Vagina (tissue), 2 donors: Measurements from ENCODE around the gene ZBTB7C. TPM values are rescaled to one million over a fixed set of nuclear protein-coding genes. Genes with fewer than 3 reads are reported as not detected.

Experiments
- DNase-seq, 2 donors: peaks; one replicate each; pipeline ENCODE4 v3.0.0-alpha.2; 2017; ENCODE audit errors: extremely low spot score in 2 of 2
- H3K27ac ChIP-seq: fragments of 200-600 bp; sonication (generic); one replicate; pipeline ENCODE4 v1.5.1; 2019
- H3K27me3 ChIP-seq: fragments of 200-600 bp; sonication (generic); one replicate; pipeline ENCODE4 v1.5.1; 2019
- H3K36me3 ChIP-seq, 2 donors: fragments of 200-600 bp; sonication (generic); one replicate each; pipeline ENCODE4 v1.5.1; 2017 to 2019
- H3K4me1 ChIP-seq: fragments of 200-600 bp; sonication (generic); one replicate; pipeline ENCODE4 v1.5.1; 2019
- H3K4me3 ChIP-seq, 2 donors: fragments of 200-600 bp; sonication (generic); 1 replicate in 1 of 2; 2 replicates in 1 of 2; pipeline ENCODE4 v1.5.1; 2016 to 2019
- H3K9me3 ChIP-seq: fragments of 200-600 bp; sonication (generic); one replicate; pipeline ENCODE4 v1.5.1; 2019
- POLR2A ChIP-seq, 2 donors: fragments of 450-650 bp; IDR thresholded peaks; one replicate each; pipeline ENCODE4 v1.6.1; 2017; ENCODE audit warnings: antibody characterized with exemption in 2 of 2, mild to moderate bottlenecking in 2 of 2, moderate library complexity in 2 of 2
- POLR2AphosphoS5 ChIP-seq, 2 donors: sonication (generic); formaldehyde crosslinking; IDR thresholded peaks; one replicate each; pipeline ENCODE4 v1.9.0; 2017; ENCODE audit warnings: antibody characterized with exemption in 2 of 2, mild to moderate bottlenecking in 2 of 2, low read depth in 1 of 2; ENCODE audit not compliant: insufficient read depth in 1 of 2
- intact Hi-C: fragments of 100-400 bp; cut with DNase I; formaldehyde crosslinking; loops from one replicate; pipeline ENCODE4 v1.15.1; 2023
- total RNA-seq: library from RNA; depleted of rRNA; stranded (reverse); fragments of >200 nt; gene quantifications from one replicate; pipeline ENCODE4 v1.2.3, GENCODE V29; 2016
- TF ChIP-seq, protein P1 (sequence below), 3 experiments: fragments of 450-650 bp in 2 of 3; fragments of 200-600 bp in 1 of 3; sonication (generic) in 1 of 3; IDR thresholded peaks; one replicate each; pipeline ENCODE4 v1.5.1; 2017 to 2019; ENCODE audit warnings: antibody characterized with exemption in 3 of 3, mild to moderate bottlenecking in 2 of 3, moderate library complexity in 2 of 3

The ZBTB7C gene
- total RNA-seq, 1 donor from 2014 or later, result 40.5 TPM

DNA sequence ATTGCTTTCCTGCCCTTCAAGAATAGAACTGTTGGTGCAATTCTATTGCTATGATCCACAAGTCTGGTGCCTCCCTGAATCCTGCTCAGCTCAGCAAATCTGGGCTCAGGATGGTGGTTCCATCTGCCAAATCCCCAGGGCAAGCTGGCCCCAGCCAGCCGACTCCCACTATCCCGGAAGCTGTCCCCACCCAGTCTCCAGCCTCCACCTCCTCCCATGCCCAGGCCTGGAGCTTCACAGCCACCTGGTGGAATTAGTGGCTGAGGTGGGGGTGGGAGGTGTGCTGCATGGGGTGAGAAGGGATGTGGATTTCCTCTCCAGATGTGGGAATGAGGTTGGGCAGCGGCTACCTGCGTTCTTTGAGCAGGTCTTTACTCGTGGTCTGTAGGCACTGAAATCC is 359.4 kb downstream of the ZBTB7C start:
- Histone ChIP-seq H3K27ac (peak overlapping the region; percentile 5), H3K9me3 (no peaks in the 10 kb centered on the region), H3K36me3 (no peaks in the 10 kb centered on the region), H3K27me3 (no peaks in the 10 kb centered on the region), H3K4me3 (no peak overlapping the region), H3K4me1 (peaks cover 51% of the 10 kb centered on the region)
- TF ChIP-seq POLR2A (IDR thresholded peaks at IDR 0.05) (no peak), POLR2AphosphoS5 (IDR thresholded peaks at IDR 0.05; ENCODE audit: insufficient read depth in 1 of 2, low read depth in 1 of 2) (no peak)
- TF ChIP-seq, protein P1, sequence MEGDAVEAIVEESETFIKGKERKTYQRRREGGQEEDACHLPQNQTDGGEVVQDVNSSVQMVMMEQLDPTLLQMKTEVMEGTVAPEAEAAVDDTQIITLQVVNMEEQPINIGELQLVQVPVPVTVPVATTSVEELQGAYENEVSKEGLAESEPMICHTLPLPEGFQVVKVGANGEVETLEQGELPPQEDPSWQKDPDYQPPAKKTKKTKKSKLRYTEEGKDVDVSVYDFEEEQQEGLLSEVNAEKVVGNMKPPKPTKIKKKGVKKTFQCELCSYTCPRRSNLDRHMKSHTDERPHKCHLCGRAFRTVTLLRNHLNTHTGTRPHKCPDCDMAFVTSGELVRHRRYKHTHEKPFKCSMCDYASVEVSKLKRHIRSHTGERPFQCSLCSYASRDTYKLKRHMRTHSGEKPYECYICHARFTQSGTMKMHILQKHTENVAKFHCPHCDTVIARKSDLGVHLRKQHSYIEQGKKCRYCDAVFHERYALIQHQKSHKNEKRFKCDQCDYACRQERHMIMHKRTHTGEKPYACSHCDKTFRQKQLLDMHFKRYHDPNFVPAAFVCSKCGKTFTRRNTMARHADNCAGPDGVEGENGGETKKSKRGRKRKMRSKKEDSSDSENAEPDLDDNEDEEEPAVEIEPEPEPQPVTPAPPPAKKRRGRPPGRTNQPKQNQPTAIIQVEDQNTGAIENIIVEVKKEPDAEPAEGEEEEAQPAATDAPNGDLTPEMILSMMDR (IDR thresholded peaks at IDR 0.05), result no peak
- intact Hi-C loops, result no loop called here
- DNase-seq, result no peak

DNA sequence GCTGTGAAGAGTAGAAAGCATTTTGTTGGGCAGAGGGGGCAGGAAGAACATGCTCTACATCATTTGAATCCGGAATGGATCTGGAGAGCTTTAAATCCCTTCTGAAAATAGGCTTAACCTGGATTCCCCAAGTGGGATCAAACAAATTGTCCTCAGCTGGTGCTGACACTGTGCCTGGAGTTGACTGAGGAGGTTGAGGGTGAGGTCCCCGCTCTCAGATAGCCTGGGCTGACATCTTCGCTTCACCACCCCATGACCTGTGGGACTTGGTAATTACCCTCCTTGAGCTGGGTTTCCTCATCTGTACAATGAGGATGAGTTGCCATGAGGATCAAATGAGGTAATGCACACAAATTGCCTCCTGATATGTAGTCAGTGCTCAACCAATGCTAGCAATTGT is 360.9 kb downstream of the ZBTB7C start:
- H3K27ac ChIP-seq, result no peak overlapping the region
- no peak for DNase-seq
- H3K4me1 ChIP-seq, result peaks cover 38% of the 10 kb centered on the region
- H3K36me3 ChIP-seq, result no peaks in the 10 kb centered on the region
- no peaks in the 10 kb centered on the region for H3K27me3 ChIP-seq
- H3K9me3 ChIP-seq, result no peaks in the 10 kb centered on the region
- TF ChIP-seq POLR2AphosphoS5 (IDR thresholded peaks at IDR 0.05; ENCODE audit: insufficient read depth in 1 of 2, low read depth in 1 of 2), result no peak
- H3K4me3 ChIP-seq, result no peak overlapping the region
- intact Hi-C loops, result no loop called here

DNA sequence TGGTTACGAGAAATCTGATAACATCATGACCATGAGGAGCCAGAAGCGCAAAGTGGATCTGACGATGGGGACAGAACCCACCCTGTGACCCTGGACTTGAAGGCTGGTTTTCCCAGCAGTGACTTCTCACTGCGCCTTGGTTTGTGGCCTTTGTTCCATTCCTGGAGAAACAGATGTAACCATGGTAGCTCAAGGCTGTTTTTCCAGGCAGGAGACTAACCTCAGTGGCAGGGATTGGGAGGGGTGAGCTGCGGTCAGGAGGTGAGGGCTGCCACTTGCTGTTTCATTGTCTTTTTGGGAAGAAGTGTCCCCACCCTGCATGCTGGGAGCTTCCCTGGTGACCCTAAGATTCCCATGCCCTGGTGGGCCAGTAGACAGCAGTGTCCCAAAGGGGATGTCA is 362.3 kb downstream of the ZBTB7C start:
- TF ChIP-seq, protein P1 (IDR thresholded peaks at IDR 0.05), result no peak
- TF ChIP-seq POLR2A (IDR thresholded peaks at IDR 0.05) (no peak), POLR2AphosphoS5 (IDR thresholded peaks at IDR 0.05; ENCODE audit: insufficient read depth in 1 of 2, low read depth in 1 of 2) (no peak)
- Histone ChIP-seq H3K27ac (no peak overlapping the region), H3K4me1 (peaks cover 24% of the 10 kb centered on the region), H3K4me3 (no peak overlapping the region), H3K9me3 (no peaks in the 10 kb centered on the region), H3K36me3 (no peaks in the 10 kb centered on the region), H3K27me3 (no peaks in the 10 kb centered on the region)
- no peak for DNase-seq
- intact Hi-C loops, result no loop called here

DNA sequence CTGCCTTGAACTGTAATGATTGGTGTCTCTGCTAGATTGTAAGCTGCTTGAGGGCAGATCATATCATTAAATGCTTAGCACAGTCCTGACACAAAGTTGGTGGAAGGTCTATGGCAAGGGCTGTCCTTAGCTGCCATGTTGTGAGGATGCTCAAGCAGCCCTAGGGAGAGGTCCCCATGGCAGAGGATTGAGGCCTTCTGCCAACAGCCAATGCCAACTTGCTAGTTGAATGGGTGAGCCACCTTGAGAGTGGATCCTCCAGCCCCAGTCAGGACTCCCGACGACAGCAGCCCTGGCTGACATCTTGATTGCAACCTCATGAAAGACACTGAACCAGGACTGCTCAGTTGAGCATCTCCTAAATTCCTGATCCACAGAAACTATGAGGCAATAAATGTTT is 363.4 kb downstream of the ZBTB7C start:
- Histone ChIP-seq H3K27ac (no peak overlapping the region), H3K4me3 (no peak overlapping the region), H3K27me3 (no peaks in the 10 kb centered on the region), H3K4me1 (peaks cover 16% of the 10 kb centered on the region), H3K9me3 (no peaks in the 10 kb centered on the region), H3K36me3 (peaks cover 0 to 3% of the 10 kb centered on the region in 2 donors)
- TF ChIP-seq POLR2AphosphoS5 (IDR thresholded peaks at IDR 0.05; ENCODE audit: insufficient read depth in 1 of 2, low read depth in 1 of 2) (no peak), POLR2A (IDR thresholded peaks at IDR 0.05) (no peak)
- TF ChIP-seq, protein P1 (IDR thresholded peaks at IDR 0.05), result no peak
- intact Hi-C loops, result no loop called here
- DNase-seq, result no peak

DNA sequence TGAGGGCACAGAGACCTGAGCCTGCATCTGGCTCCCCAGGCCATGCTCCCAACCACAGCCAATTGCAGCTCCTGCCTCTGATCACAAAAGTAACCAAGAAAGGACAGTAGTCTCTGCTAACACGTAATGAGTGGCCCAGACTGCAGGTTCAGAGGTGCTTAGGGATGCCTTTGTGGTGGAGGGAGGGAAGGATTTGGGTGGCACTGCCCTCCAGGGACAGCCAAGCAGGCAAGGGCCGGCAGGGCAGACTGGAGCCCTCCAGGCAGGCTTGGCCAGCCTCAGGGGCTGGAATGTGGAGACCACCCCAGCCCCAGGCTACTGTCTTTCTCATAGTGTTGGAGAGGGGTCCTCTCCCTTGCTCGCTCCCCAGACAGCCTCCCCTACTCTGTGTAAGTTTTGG is 364.2 kb downstream of the ZBTB7C start:
- intact Hi-C loops, result no loop called here
- no peak for DNase-seq
- Histone ChIP-seq H3K27me3 (no peaks in the 10 kb centered on the region), H3K4me3 (no peak overlapping the region), H3K36me3 (peaks cover 0 to 10% of the 10 kb centered on the region in 2 donors), H3K9me3 (no peaks in the 10 kb centered on the region), H3K4me1 (peaks cover 11% of the 10 kb centered on the region), H3K27ac (no peak overlapping the region)
- TF ChIP-seq, protein P1 (IDR thresholded peaks at IDR 0.05), result no peak
- TF ChIP-seq POLR2AphosphoS5 (IDR thresholded peaks at IDR 0.05; ENCODE audit: insufficient read depth in 1 of 2, low read depth in 1 of 2), result no peak
- no peak for TF ChIP-seq POLR2A (IDR thresholded peaks at IDR 0.05)
